Ovary (tissue), 3 donors: ENCODE data around the gene ACTR5.

Source experiments
- EP300 ChIP-seq: sonication (generic); formaldehyde crosslinking; IDR thresholded peaks from one replicate; pipeline ENCODE4 v1.6.1; 2017; ENCODE audit warnings: antibody characterized with exemption
- POLR2A ChIP-seq: fragments of 450-650 bp; IDR thresholded peaks from one replicate; pipeline ENCODE4 v1.6.1; 2017; ENCODE audit warnings: antibody characterized with exemption, mild to moderate bottlenecking, moderate library complexity
- TF ChIP-seq, protein P1 (sequence below), 3 donors: fragments of 450-650 bp in 2 of 3; fragments of 200-600 bp in 1 of 3; IDR thresholded peaks; one replicate each; pipeline versions ENCODE4 v1.5.1 to v1.8.0; 2016 to 2022; ENCODE audit warnings: antibody characterized with exemption in 3 of 3, mild to moderate bottlenecking in 1 of 3
- donor health status: DM: no; HTN: no; CAD: no.

DNA sequence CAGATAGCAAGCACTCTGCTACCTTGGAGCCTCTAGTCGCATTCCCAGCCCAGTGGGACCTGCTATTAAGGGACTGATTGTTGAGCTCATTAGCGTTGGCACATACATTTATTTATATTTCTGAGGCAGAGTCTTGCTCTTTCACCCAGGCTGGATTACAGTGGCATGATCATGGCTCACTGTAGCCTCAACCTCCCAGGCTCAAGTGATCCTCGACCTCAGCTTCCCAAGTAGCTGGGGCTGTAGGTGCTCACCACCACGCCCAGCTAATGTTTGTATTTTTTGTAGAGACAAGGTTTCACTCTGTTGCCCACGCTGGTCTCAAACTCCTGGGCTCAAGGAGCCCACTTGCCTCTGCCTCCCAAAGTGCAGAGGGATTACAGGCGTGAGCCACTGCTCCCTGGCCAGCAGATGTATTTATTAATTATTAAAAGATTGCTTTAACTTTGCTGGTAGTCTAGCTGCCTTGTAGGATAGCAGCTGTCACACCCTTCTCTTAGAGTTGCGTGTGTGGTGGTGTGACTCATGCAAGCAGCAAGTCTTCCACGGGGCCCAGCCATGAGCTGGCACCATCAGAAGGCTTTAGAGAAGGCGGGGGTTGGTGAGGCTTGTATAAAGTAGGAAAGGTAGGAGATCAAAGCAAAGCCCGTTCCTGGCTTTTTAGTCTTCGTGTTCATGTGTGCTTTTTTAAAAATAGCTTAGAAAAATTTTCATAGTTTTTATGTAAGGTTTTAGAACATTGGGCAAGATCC is 16.5 kb downstream of the ACTR5 start:
- TF ChIP-seq POLR2A (no peak), EP300 (no peak)
- TF ChIP-seq, protein P1, sequence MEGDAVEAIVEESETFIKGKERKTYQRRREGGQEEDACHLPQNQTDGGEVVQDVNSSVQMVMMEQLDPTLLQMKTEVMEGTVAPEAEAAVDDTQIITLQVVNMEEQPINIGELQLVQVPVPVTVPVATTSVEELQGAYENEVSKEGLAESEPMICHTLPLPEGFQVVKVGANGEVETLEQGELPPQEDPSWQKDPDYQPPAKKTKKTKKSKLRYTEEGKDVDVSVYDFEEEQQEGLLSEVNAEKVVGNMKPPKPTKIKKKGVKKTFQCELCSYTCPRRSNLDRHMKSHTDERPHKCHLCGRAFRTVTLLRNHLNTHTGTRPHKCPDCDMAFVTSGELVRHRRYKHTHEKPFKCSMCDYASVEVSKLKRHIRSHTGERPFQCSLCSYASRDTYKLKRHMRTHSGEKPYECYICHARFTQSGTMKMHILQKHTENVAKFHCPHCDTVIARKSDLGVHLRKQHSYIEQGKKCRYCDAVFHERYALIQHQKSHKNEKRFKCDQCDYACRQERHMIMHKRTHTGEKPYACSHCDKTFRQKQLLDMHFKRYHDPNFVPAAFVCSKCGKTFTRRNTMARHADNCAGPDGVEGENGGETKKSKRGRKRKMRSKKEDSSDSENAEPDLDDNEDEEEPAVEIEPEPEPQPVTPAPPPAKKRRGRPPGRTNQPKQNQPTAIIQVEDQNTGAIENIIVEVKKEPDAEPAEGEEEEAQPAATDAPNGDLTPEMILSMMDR (IDR thresholded peaks at IDR 0.05), result no peak
